Ishikawa (cell line): Measurements from ENCODE around the gene BIRC7.

Source experiments
- CEBPB ChIP-seq: IDR thresholded peaks from 2 replicates; pipeline ENCODE4 v1.6.1; 2012
- EGR1 ChIP-seq: IDR thresholded peaks from 2 replicates; pipeline ENCODE4 v1.6.1; 2012
- EP300 ChIP-seq: IDR thresholded peaks from 2 replicates; pipeline ENCODE4 v1.6.1; 2012; ENCODE audit warnings: borderline replicate concordance
- NFIC ChIP-seq: IDR thresholded peaks from 2 replicates; pipeline ENCODE4 v1.6.1; 2012
- RAD21 ChIP-seq: IDR thresholded peaks from 2 replicates; pipeline ENCODE4 v1.6.1; 2012; ENCODE audit warnings: low read depth
- TAF1 ChIP-seq: IDR thresholded peaks from 2 replicates; pipeline ENCODE4 v1.6.1; 2012; ENCODE audit warnings: low read depth, mild to moderate bottlenecking
- TEAD4 ChIP-seq: IDR thresholded peaks from 2 replicates; pipeline ENCODE4 v1.6.1; 2012
- YY1 ChIP-seq: IDR thresholded peaks from 2 replicates; pipeline ENCODE4 v1.6.1; 2012; ENCODE audit warnings: low read depth
- ZBTB7A ChIP-seq: IDR thresholded peaks from 2 replicates; pipeline ENCODE4 v1.6.1; 2012; ENCODE audit warnings: low read depth
- TF ChIP-seq, protein P1 (sequence below): IDR thresholded peaks from 2 replicates; pipeline ENCODE4 v1.6.1; 2012
- TF ChIP-seq, protein P2 (sequence below): IDR thresholded peaks from 2 replicates; pipeline ENCODE4 v1.6.1; 2012
- TF ChIP-seq, protein P3 (sequence below): IDR thresholded peaks from 2 replicates; pipeline ENCODE4 v1.6.1; 2012; ENCODE audit warnings: low read depth, mild to moderate bottlenecking

DNA sequence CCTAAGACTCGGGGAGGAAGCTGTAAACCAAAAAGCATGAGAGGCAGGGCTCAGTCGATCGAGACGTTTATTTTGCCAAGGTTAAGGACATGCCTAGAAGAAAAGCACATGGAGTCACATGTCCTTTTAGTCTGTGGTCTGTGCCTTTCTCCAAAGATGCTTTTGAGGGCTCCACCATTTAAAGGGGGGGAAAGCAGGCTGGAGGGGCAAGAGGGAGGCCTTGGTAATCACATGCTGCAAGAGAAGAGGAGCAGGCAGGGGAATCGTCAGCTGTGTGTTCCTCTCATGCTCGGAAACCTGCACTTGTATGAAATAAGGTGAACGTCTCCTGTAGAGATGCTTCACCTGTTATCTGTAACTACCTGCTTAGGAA, 10.6 kb upstream of the BIRC7 start:
- TF ChIP-seq RAD21 (no peak), TAF1 (no peak), EP300 (no peak), CEBPB (no peak), YY1 (no peak), TEAD4 (no peak), ZBTB7A (no peak), EGR1 (no peak), NFIC (no peak)
- TF ChIP-seq, protein P1, sequence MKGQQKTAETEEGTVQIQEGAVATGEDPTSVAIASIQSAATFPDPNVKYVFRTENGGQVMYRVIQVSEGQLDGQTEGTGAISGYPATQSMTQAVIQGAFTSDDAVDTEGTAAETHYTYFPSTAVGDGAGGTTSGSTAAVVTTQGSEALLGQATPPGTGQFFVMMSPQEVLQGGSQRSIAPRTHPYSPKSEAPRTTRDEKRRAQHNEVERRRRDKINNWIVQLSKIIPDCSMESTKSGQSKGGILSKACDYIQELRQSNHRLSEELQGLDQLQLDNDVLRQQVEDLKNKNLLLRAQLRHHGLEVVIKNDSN, result no peak
- TF ChIP-seq, protein P2, sequence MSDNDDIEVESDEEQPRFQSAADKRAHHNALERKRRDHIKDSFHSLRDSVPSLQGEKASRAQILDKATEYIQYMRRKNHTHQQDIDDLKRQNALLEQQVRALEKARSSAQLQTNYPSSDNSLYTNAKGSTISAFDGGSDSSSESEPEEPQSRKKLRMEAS, result no peak
- TF ChIP-seq, protein P3, sequence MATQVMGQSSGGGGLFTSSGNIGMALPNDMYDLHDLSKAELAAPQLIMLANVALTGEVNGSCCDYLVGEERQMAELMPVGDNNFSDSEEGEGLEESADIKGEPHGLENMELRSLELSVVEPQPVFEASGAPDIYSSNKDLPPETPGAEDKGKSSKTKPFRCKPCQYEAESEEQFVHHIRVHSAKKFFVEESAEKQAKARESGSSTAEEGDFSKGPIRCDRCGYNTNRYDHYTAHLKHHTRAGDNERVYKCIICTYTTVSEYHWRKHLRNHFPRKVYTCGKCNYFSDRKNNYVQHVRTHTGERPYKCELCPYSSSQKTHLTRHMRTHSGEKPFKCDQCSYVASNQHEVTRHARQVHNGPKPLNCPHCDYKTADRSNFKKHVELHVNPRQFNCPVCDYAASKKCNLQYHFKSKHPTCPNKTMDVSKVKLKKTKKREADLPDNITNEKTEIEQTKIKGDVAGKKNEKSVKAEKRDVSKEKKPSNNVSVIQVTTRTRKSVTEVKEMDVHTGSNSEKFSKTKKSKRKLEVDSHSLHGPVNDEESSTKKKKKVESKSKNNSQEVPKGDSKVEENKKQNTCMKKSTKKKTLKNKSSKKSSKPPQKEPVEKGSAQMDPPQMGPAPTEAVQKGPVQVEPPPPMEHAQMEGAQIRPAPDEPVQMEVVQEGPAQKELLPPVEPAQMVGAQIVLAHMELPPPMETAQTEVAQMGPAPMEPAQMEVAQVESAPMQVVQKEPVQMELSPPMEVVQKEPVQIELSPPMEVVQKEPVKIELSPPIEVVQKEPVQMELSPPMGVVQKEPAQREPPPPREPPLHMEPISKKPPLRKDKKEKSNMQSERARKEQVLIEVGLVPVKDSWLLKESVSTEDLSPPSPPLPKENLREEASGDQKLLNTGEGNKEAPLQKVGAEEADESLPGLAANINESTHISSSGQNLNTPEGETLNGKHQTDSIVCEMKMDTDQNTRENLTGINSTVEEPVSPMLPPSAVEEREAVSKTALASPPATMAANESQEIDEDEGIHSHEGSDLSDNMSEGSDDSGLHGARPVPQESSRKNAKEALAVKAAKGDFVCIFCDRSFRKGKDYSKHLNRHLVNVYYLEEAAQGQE, result no peak
